ENCODE results near the gene HOXB3.

- TF ChIP-seq CTCF (IDR thresholded peaks at IDR 0.05): no peak
- no peak for TF ChIP-seq ZFX (IDR thresholded peaks at IDR 0.05; ENCODE audit: borderline replicate concordance)
Measured at GRCh38 chr17:48609759-48610281, 19.8 kb upstream of the HOXB3 start.

Measured in 22Rv1 (cell line).